OCI-LY7 (cell line): ENCODE data around the gene TXNDC11.

Source experiments
- EZH2phosphoT487 ChIP-seq: fragments of 200-600 bp; sonication (generic); IDR thresholded peaks from 2 replicates; pipeline ENCODE4 v1.6.1; 2018; ENCODE audit warnings: low read depth, borderline replicate concordance, mild to moderate bottlenecking, mixed run types, antibody characterized with exemption, low read length, moderate library complexity, mixed read lengths
- TF ChIP-seq, protein P1 (sequence below): fragments of 200-600 bp; sonication (generic); conservative IDR thresholded peaks from 2 replicates; pipeline ENCODE4 v1.5.1; 2014; ENCODE audit warnings: mild to moderate bottlenecking, antibody characterized with exemption, low read length, moderate library complexity, mixed read lengths

DNA sequence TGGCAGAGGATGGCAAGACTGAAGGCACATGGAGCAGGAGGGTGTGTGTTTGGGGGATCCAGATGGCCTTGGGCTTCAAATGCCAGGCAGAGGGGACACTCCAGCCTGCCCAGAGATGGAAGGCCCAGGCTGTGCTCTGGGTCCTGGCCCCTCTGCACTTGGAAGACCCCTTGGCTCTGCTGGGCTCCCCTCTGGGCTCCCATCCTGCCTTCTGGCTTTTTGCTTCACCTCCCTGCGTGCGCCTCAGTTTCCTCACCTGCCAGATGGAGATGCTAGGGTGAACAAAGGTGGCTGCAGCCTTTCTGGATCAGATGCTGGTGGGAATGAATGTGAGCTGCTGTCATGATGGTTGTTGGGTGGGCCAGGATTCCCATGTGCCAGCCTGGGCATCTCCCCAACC lies 71.4 kb downstream of the TXNDC11 start:
- no peak for TF ChIP-seq EZH2phosphoT487
- TF ChIP-seq, protein P1, sequence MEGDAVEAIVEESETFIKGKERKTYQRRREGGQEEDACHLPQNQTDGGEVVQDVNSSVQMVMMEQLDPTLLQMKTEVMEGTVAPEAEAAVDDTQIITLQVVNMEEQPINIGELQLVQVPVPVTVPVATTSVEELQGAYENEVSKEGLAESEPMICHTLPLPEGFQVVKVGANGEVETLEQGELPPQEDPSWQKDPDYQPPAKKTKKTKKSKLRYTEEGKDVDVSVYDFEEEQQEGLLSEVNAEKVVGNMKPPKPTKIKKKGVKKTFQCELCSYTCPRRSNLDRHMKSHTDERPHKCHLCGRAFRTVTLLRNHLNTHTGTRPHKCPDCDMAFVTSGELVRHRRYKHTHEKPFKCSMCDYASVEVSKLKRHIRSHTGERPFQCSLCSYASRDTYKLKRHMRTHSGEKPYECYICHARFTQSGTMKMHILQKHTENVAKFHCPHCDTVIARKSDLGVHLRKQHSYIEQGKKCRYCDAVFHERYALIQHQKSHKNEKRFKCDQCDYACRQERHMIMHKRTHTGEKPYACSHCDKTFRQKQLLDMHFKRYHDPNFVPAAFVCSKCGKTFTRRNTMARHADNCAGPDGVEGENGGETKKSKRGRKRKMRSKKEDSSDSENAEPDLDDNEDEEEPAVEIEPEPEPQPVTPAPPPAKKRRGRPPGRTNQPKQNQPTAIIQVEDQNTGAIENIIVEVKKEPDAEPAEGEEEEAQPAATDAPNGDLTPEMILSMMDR = no peak
